Activated naive CD4-positive, alpha-beta T cell treated with anti-CD3 and anti-CD28 coated beads for 36 hours (primary cell): Measurements from ENCODE around the gene PFKP. TPM values are rescaled to one million over a fixed set of nuclear protein-coding genes. Genes with fewer than 3 reads are reported as not detected.

Source experiments
- CTCF ChIA-PET: fragments of 350-600 bp; sonication (Branson Sonifier 250); formaldehyde crosslinking; loops from one replicate; lab custom pipeline; 2021; ENCODE audit warnings: antibody characterized with exemption; lab: Charles Lee
- DNase-seq: peaks from one replicate; pipeline ENCODE4 v3.0.0-alpha.2; 2020
- H3K27ac Mint-ChIP-seq: one replicate; pipeline ENCODE4 v1.8.0; 2021; ENCODE audit warnings: mild to moderate bottlenecking, mixed read lengths
- H3K27me3 Mint-ChIP-seq: one replicate; pipeline ENCODE4 v1.8.0; 2021; ENCODE audit warnings: low read depth, mixed read lengths
- H3K36me3 Mint-ChIP-seq: one replicate; pipeline ENCODE4 v1.8.0; 2021; ENCODE audit warnings: low read depth, mixed read lengths
- H3K4me1 Mint-ChIP-seq: one replicate; pipeline ENCODE4 v1.8.0; 2021; ENCODE audit warnings: low read depth, mixed read lengths
- H3K4me3 Mint-ChIP-seq: one replicate; pipeline ENCODE4 v1.8.0; 2021; ENCODE audit warnings: mild to moderate bottlenecking, moderate library complexity, mixed read lengths
- H3K9me3 Mint-ChIP-seq: one replicate; pipeline ENCODE4 v1.8.0; 2021; ENCODE audit warnings: mixed read lengths
- intact Hi-C: fragments of 100-400 bp; cut with micrococcal nuclease; formaldehyde crosslinking; loops from one replicate; pipeline ENCODE4 v1.15.1; 2023
- total RNA-seq, 2 experiments: library from RNA; stranded (reverse); gene quantifications; one replicate each; pipeline ENCODE4 v1.2.3, GENCODE V29; 2021

PFKP gene
- total RNA-seq, 2 experiments from 2014 or later: 96.2 to 99.7 TPM

DNA sequence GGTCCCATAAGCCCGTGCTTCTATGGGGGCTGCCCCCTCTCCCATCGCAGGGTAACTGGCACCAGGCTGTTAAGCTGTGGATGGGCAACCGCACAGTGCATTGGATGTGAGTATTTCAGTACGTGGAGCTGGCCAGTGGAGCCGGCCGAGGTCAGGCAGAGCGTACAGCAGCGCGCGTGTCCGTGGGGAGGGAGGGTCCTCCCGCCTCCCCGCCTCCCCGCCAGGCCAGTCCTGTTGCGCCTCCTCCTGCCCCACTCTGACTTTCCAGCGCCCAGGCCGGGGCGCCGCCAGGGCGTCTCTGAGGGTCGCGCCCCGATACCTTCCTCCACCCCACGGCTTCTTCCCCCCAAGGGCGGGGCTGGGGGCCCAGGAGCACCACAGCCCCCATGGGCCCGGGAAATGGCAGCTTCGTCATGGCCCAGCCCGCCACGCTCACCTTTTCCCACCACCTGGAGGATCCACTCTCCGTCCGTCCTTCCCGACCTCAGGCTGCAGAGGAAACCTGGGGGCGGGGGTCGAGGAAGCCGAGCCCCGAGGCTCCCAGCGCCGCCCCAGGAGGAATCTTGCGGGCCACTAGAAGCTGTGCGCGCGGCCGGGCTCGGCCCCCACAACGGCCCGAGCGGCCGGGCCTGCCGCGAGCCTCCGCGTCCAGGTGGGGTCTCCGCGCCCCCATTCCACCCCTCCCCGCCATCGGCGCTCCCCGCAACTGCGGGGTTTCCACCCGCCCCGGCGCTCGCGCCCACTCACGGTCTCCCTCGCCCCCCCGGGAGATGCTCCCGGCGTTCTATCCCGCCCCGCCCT lies 831 bp upstream of the PFKP start:
- CTCF ChIA-PET: no interaction called here

DNA sequence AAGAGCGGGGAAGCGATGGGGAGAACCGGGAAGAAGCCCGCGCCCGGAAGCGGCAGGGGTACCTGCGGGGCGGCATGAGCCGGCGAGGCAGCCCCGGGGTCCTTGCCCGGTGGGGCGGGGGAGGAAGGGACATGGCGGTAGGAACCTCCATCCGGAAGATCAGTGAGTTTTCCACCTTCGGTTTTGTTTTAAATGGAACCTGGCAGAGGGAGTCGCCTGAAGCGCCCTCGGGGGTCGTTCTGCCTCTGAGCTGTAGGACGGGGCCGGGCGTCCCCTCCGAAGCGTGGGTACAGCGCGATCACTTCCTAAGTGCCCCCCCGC lies 471 bp downstream of the PFKP start:
- Mint-ChIP-seq H3K4me1 (peaks cover 35% of the 10 kb centered on the region), H3K4me3 (peak overlapping the region; percentile 86), H3K9me3 (no peaks in the 10 kb centered on the region), H3K27ac (peak overlapping the region; percentile 82), H3K36me3 (peaks cover 28% of the 10 kb centered on the region), H3K27me3 (peaks cover 9% of the 10 kb centered on the region)
- peak; percentile 28 for DNase-seq
- intact Hi-C loops: loop anchor here (1.0 kb wide), 2 partner anchors 27 to 104 kb away; partner anchors contain the start of gene PITRM1
- CTCF ChIA-PET: no interaction called here

More for the DNA sequence above, 831 bp upstream of the PFKP start:
- Mint-ChIP-seq H3K4me1 (peaks cover 23% of the 10 kb centered on the region), H3K27me3 (peaks cover 9% of the 10 kb centered on the region), H3K9me3 (no peaks in the 10 kb centered on the region), H3K27ac (no peak overlapping the region), H3K4me3 (peak overlapping the region; percentile 69), H3K36me3 (peaks cover 25% of the 10 kb centered on the region)
- intact Hi-C loops: no loop called here
- no peak for DNase-seq

- peak; percentile 78 for DNase-seq
- Mint-ChIP-seq H3K36me3 (peaks cover 30% of the 10 kb centered on the region), H3K27ac (peak overlapping the region; percentile 82), H3K4me3 (peak overlapping the region; percentile 86), H3K4me1 (peaks cover 41% of the 10 kb centered on the region), H3K27me3 (peaks cover 9% of the 10 kb centered on the region), H3K9me3 (no peaks in the 10 kb centered on the region)
- intact Hi-C loops: loop anchor here (1.0 kb wide), 2 partner anchors 27 to 104 kb away; partner anchors contain the start of gene PITRM1
- CTCF ChIA-PET: no interaction called here
Observed at GRCh38 chr10:3068201-3068967, 1.0 kb downstream of the PFKP start.

GRCh38 chr10:3068968-3069737 lies 1.8 kb downstream of the PFKP start:
- Mint-ChIP-seq H3K36me3 (peaks cover 36% of the 10 kb centered on the region), H3K27me3 (peaks cover 9% of the 10 kb centered on the region), H3K4me1 (peaks cover 48% of the 10 kb centered on the region), H3K27ac (peak overlapping the region; percentile 77), H3K4me3 (peak overlapping the region; percentile 86), H3K9me3 (no peaks in the 10 kb centered on the region)
- intact Hi-C loops: loop anchor here (1.0 kb wide), 2 partner anchors 26 to 103 kb away; partner anchors contain the start of gene PITRM1
- CTCF ChIA-PET: no interaction called here
- DNase-seq: no peak

DNA sequence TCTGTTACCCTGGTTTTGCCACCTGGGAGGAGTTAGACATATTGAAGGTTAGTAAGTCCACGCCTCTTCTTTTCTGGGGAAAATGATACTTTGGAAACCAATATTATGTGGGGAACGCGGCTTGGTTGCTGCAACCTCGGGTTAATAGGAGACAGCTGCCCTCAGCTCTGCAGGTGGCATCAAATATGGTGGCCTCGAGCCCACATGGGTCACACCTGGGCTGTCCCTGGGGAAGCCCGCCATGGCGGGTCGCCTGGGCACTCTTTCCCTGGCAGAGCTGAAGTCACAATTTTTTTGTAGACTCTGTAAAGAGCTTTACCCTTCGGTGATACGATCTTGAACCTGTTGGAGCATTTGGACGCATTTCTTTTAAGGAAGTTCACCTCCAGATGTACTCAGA lies 2.5 kb downstream of the PFKP start:
- no peak for DNase-seq
- Mint-ChIP-seq H3K9me3 (no peaks in the 10 kb centered on the region), H3K27me3 (peaks cover 9% of the 10 kb centered on the region), H3K27ac (peak overlapping the region; percentile 11), H3K4me3 (peak overlapping the region; percentile 76), H3K36me3 (peaks cover 42% of the 10 kb centered on the region), H3K4me1 (peaks cover 52% of the 10 kb centered on the region)
- intact Hi-C loops: no loop called here
- CTCF ChIA-PET: interaction anchor here (0.6 kb wide), 1 partner anchor 26 kb away, joined by 3 read pairs; no protein-coding TSS in a partner anchor

- intact Hi-C loops: no loop called here
- CTCF ChIA-PET: no interaction called here
Observed at GRCh38 chr10:3071405-3072198, 4.3 kb downstream of the PFKP start.

DNA sequence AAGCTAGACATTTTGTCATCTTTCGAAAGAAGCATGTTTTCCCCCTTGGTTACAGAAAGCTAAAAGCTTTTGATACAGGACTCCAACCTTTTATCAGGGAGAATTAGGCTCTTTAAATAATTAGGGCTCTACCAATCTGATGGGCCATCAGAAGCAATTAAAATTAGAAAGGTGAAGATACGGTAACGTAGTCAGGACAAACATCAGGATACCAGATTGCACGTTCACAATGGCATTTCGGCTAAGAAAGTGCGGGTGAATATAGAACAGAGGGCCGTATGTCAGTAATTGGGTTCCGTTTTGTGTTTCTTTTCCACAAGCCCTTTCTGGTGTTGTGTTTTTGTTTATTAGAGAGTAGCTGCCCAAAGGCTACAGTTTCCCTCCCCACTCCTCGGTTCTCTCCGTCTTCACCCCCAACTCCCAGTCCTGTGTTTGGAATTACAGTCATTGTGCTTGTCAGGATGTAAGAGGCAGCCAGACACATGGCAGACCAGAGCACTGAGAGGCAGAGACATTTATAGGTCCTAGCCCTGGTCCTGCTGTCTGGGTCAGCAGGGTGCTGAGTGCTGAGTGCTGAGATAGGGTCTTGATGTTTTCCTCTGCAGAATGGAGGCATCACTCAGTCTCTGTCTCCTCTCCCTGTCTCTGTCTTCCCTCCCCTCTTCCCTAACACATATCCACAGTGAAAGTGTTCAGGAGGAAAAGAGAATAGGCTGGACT lies 5.5 kb downstream of the PFKP start:
- CTCF ChIA-PET: no interaction called here
- Mint-ChIP-seq H3K4me1 (peaks cover 61% of the 10 kb centered on the region), H3K27me3 (no peaks in the 10 kb centered on the region), H3K4me3 (no peak overlapping the region), H3K27ac (no peak overlapping the region), H3K9me3 (no peaks in the 10 kb centered on the region), H3K36me3 (peaks cover 55% of the 10 kb centered on the region)
- no peak for DNase-seq
- intact Hi-C loops: no loop called here

More at GRCh38 chr10:3071405-3072198, 4.3 kb downstream of the PFKP start:
- Mint-ChIP-seq H3K9me3 (no peaks in the 10 kb centered on the region), H3K27ac (peak overlapping the region; percentile 46), H3K27me3 (peaks cover under 1% of the 10 kb centered on the region), H3K36me3 (peaks cover 51% of the 10 kb centered on the region), H3K4me1 (peaks cover 57% of the 10 kb centered on the region), H3K4me3 (peak overlapping the region; percentile 7)
- DNase-seq: peak; percentile 59

DNA sequence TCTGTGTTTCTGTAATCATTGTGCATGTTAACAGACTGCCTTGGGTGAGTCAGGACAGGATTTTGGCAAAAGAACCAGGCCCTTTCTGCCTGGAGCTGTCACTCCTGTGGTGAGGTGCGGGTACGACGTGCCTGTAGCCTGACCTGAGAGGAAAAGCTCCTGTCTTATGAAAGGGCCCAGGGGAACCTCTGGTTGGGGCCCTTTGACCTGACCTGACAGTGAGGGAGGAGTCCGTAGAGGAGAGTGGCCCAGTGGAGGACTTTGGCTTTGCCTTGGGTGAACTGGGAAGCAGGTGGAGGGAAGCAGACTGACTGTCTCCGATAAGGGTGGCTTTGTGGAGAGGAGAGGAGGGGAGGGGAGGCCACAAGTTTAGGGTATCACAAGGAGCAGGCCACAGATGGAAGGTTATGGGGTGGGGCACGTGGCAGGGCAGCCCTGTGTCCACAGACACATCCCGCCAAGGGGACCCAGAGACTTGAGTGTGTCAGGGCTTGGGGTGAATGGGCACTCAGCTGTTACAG lies 6.9 kb downstream of the PFKP start:
- no peak for DNase-seq
- CTCF ChIA-PET: no interaction called here
- intact Hi-C loops: no loop called here
- Mint-ChIP-seq H3K27me3 (no peaks in the 10 kb centered on the region), H3K36me3 (peaks cover 54% of the 10 kb centered on the region), H3K4me3 (no peak overlapping the region), H3K4me1 (peaks cover 63% of the 10 kb centered on the region), H3K27ac (no peak overlapping the region), H3K9me3 (no peaks in the 10 kb centered on the region)

DNA sequence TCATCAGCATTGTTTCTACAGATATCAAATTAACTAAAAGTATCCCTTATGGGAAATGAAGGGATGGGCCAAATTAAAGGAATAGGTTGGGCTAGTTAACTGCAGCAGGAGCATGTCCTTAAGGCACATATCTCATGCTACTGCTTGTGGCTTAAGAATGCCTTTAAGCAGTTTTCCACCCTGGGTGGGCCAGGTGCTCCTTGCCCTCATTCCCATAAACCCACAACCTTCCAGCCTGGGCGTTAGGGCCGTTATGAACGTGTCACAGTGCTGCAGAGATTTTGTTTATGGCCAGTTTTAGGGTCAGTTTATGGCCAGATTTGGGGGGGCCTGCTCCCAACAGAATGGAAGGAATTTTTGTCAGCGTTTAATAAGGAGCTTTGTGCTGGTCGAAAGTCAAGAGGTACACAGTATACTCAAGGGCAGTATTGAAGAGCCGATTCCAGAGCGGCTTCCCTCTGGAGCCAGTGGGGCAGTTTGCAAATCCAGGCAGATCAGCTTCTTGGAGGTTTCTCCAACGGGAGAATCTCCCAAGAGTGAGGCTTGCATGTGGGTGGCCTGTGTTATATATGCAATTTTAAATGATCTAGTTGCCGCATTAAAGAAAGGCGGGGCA lies 7.7 kb downstream of the PFKP start:
- intact Hi-C loops: no loop called here
- H3K36me3 Mint-ChIP-seq: peaks cover 51% of the 10 kb centered on the region
- no peak overlapping the region for H3K4me3 Mint-ChIP-seq
- H3K4me1 Mint-ChIP-seq: peaks cover 57% of the 10 kb centered on the region
- H3K27ac Mint-ChIP-seq: no peak overlapping the region
- CTCF ChIA-PET: no interaction called here
- no peaks in the 10 kb centered on the region for H3K27me3 Mint-ChIP-seq
- DNase-seq: no peak
- no peaks in the 10 kb centered on the region for H3K9me3 Mint-ChIP-seq

GRCh38 chr10:3076138-3076537 lies 8.8 kb downstream of the PFKP start:
- H3K9me3 Mint-ChIP-seq: no peaks in the 10 kb centered on the region
- no peaks in the 10 kb centered on the region for H3K27me3 Mint-ChIP-seq
- DNase-seq: no peak
- H3K36me3 Mint-ChIP-seq: peaks cover 48% of the 10 kb centered on the region
- intact Hi-C loops: no loop called here
- no peak overlapping the region for H3K27ac Mint-ChIP-seq
- CTCF ChIA-PET: no interaction called here
- H3K4me3 Mint-ChIP-seq: no peak overlapping the region
- peaks cover 49% of the 10 kb centered on the region for H3K4me1 Mint-ChIP-seq

- Mint-ChIP-seq H3K36me3 (peaks cover 45% of the 10 kb centered on the region), H3K9me3 (no peaks in the 10 kb centered on the region), H3K27me3 (no peaks in the 10 kb centered on the region)
Observed at GRCh38 chr10:3077509-3077908, 10.2 kb downstream of the PFKP start.

More at GRCh38 chr10:3077509-3077908, 10.2 kb downstream of the PFKP start:
- H3K27ac Mint-ChIP-seq: no peak overlapping the region
- peaks cover 35% of the 10 kb centered on the region for H3K4me1 Mint-ChIP-seq
- CTCF ChIA-PET: no interaction called here
- DNase-seq: no peak
- intact Hi-C loops: no loop called here
- H3K4me3 Mint-ChIP-seq: no peak overlapping the region
